MCF 10A (cell line): ENCODE results near the gene DNMT3L. TPM values are rescaled to one million over a fixed set of nuclear protein-coding genes. Genes with fewer than 3 reads are reported as not detected.

Experiments
- total RNA-seq: library from RNA; stranded (reverse); gene quantifications from 2 replicates; pipeline ENCODE4 v1.2.3, GENCODE V29; 2022

The DNMT3L gene
- total RNA-seq, 1 experiment from 2014 or later: not detected

Other genes with a start within 250 kb of the DNMT3L start
- 33.0 and 39.3 TPM in 2 replicates for gene TRAPPC10, start 249.6 kb downstream of the DNMT3L start, total RNA-seq
- 11.2 and 16.5 TPM in 2 replicates for gene PWP2, start 154.5 kb downstream of the DNMT3L start, total RNA-seq
- gene GATD3, start 128.2 kb downstream of the DNMT3L start, total RNA-seq: 29.7 and 34.4 TPM in 2 replicates
- gene ICOSLG, start 21.0 kb downstream of the DNMT3L start, total RNA-seq: 1.2 and 1.5 TPM in 2 replicates
- gene AIRE, start 24.0 kb upstream of the DNMT3L start, total RNA-seq: not detected in 2 replicates
- 68.0 and 90.2 TPM in 2 replicates for gene PFKL, start 38.2 kb upstream of the DNMT3L start, total RNA-seq
- 10.1 and 13.3 TPM in 2 replicates for gene CFAP410, start 77.5 kb upstream of the DNMT3L start, total RNA-seq
- gene TRPM2, start 91.7 kb upstream of the DNMT3L start, total RNA-seq: 10.0 and 11.0 TPM in 2 replicates
- gene LRRC3, start 193.6 kb upstream of the DNMT3L start, total RNA-seq: not detected in 2 replicates